MM.1S (cell line): Measurements from ENCODE around the gene CSRP3.
A peak's percentile ranks its signal among the peaks of the same experiment; 100 is the strongest.

Experiments used
- DNase-seq: peaks from one replicate; pipeline ENCODE4 v3.0.0-alpha.2; 2015
- H2AFZ ChIP-seq: fragments of 300-600 bp; sonication (generic); 2 replicates; pipeline ENCODE4 v1.6.0; 2016; ENCODE audit warnings: antibody characterized with exemption, low read length
- H3F3A ChIP-seq: fragments of 300-600 bp; sonication (generic); 2 replicates; pipeline ENCODE4 v1.6.1; 2016; ENCODE audit warnings: mild to moderate bottlenecking, antibody characterized with exemption, low read length, moderate library complexity, mixed read lengths; ENCODE audit not compliant: insufficient read depth
- H3K27ac ChIP-seq: fragments of 300-600 bp; sonication (generic); 2 replicates; pipeline ENCODE4 v1.5.1; 2016; ENCODE audit warnings: mild to moderate bottlenecking, low read length
- H3K27me3 ChIP-seq: fragments of 300-600 bp; sonication (generic); replicated peaks from 2 replicates; pipeline ENCODE4 v1.6.0; 2016; ENCODE audit warnings: low read length; ENCODE audit not compliant: insufficient read depth
- H3K36me3 ChIP-seq: fragments of 300-600 bp; sonication (generic); replicated peaks from 2 replicates; pipeline ENCODE4 v1.6.1; 2016; ENCODE audit warnings: mild to moderate bottlenecking, low read length, mixed read lengths; ENCODE audit not compliant: insufficient read depth
- H3K4me1 ChIP-seq: fragments of 300-600 bp; sonication (generic); 2 replicates; pipeline ENCODE4 v1.6.1; 2016; ENCODE audit warnings: low read length, mixed read lengths
- H3K4me2 ChIP-seq: fragments of 300-600 bp; sonication (generic); 2 replicates; pipeline ENCODE4 v1.6.0; 2016; ENCODE audit warnings: low read depth, low read length
- H3K4me3 ChIP-seq: fragments of 300-600 bp; sonication (generic); 2 replicates; pipeline ENCODE4 v1.5.1; 2016; ENCODE audit warnings: low read length, mixed read lengths
- H3K79me2 ChIP-seq: fragments of 300-600 bp; sonication (generic); 2 replicates; pipeline ENCODE4 v1.6.1; 2016; ENCODE audit warnings: mixed run types, low read length, mixed read lengths
- H3K9ac ChIP-seq: fragments of 300-600 bp; sonication (generic); 2 replicates; pipeline ENCODE4 v1.6.1; 2016; ENCODE audit warnings: low read length, mixed read lengths
- H3K9me2 ChIP-seq: fragments of 300-600 bp; sonication (generic); replicated peaks from 2 replicates; pipeline ENCODE4 v1.6.1; 2016; ENCODE audit warnings: mild to moderate bottlenecking, low read length, mixed read lengths; ENCODE audit not compliant: insufficient read depth
- H3K9me3 ChIP-seq: fragments of 300-600 bp; sonication (generic); replicated peaks from 2 replicates; pipeline ENCODE4 v1.6.1; 2016; ENCODE audit warnings: mild to moderate bottlenecking, low read length, mixed read lengths; ENCODE audit not compliant: insufficient read depth
- H4K20me1 ChIP-seq: fragments of 300-600 bp; sonication (generic); 2 replicates; pipeline ENCODE4 v1.6.1; 2016; ENCODE audit warnings: mild to moderate bottlenecking, low read length, moderate library complexity, mixed read lengths; ENCODE audit not compliant: insufficient read depth
- CTCF ChIP-seq: fragments of 300-600 bp; sonication (generic); IDR thresholded peaks from 2 replicates; pipeline ENCODE4 v1.5.1; 2016; ENCODE audit warnings: antibody characterized with exemption, low read length, mixed read lengths
- EZH2 ChIP-seq: fragments of 300-600 bp; sonication (generic); optimal IDR thresholded peaks from 2 replicates; pipeline ENCODE3; 2017; ENCODE audit warnings: low read depth, mild to moderate bottlenecking, antibody characterized with exemption, low read length, mixed read lengths
- EZH2phosphoT487 ChIP-seq: fragments of 300-600 bp; sonication (generic); IDR thresholded peaks from 2 replicates; pipeline ENCODE4 v1.6.1; 2018; ENCODE audit warnings: antibody characterized with exemption, low read length

The CSRP3 gene

GRCh38 chr11:19244621-19245020, 42.8 kb upstream of the CSRP3 start:
- no peaks in the 10 kb centered on the region for H3K9me2 ChIP-seq
- TF ChIP-seq EZH2: no peak
- no peak for TF ChIP-seq EZH2phosphoT487
- TF ChIP-seq CTCF: no peak
- peaks cover 9% of the 10 kb centered on the region for H3K79me2 ChIP-seq
- H3F3A ChIP-seq: peaks cover 16% of the 10 kb centered on the region; the same call in 1 of the 2 replicates
- no peak overlapping the region for H2AFZ ChIP-seq
- H3K9me3 ChIP-seq: no peaks in the 10 kb centered on the region
- H3K4me2 ChIP-seq: no peak overlapping the region
- peaks cover 20% of the 10 kb centered on the region for H3K4me1 ChIP-seq
- no peak overlapping the region for H3K4me3 ChIP-seq
- no peaks in the 10 kb centered on the region for H4K20me1 ChIP-seq
- no peak overlapping the region for H3K27ac ChIP-seq
- H3K9ac ChIP-seq: no peak overlapping the region
- no peak for DNase-seq
- H3K27me3 ChIP-seq: no peaks in the 10 kb centered on the region
- H3K36me3 ChIP-seq: no peaks in the 10 kb centered on the region

- H3K4me3 ChIP-seq: no peak overlapping the region
- DNase-seq: no peak
- peaks cover 14% of the 10 kb centered on the region for H3K79me2 ChIP-seq
- no peak overlapping the region for H3K4me2 ChIP-seq
- H3K27ac ChIP-seq: no peak overlapping the region
- H3K9me3 ChIP-seq: no peaks in the 10 kb centered on the region
- H3K4me1 ChIP-seq: peaks cover 22% of the 10 kb centered on the region
- TF ChIP-seq CTCF (no peak), EZH2 (no peak), EZH2phosphoT487 (no peak)
- H2AFZ ChIP-seq: no peak overlapping the region
- H3K9me2 ChIP-seq: no peaks in the 10 kb centered on the region
- no peaks in the 10 kb centered on the region for H3K27me3 ChIP-seq
- H3F3A ChIP-seq: peaks cover 16% of the 10 kb centered on the region; the same call in 1 of the 2 replicates
- H3K36me3 ChIP-seq: no peaks in the 10 kb centered on the region
- H4K20me1 ChIP-seq: no peaks in the 10 kb centered on the region
- H3K9ac ChIP-seq: no peak overlapping the region
These were observed 42.3 kb upstream of the CSRP3 start for GRCh38 chr11:19244084-19244483.

- no peak for DNase-seq
- Histone ChIP-seq H3K9ac (no peak overlapping the region), H3F3A (peaks cover 16% of the 10 kb centered on the region; the same call in 1 of the 2 replicates), H3K36me3 (no peaks in the 10 kb centered on the region), H3K9me3 (no peaks in the 10 kb centered on the region), H3K9me2 (no peaks in the 10 kb centered on the region), H3K79me2 (peaks cover 19% of the 10 kb centered on the region), H2AFZ (no peak overlapping the region), H3K27me3 (no peaks in the 10 kb centered on the region), H3K27ac (no peak overlapping the region), H3K4me2 (no peak overlapping the region), H3K4me1 (peaks cover 27% of the 10 kb centered on the region), H3K4me3 (no peak overlapping the region), H4K20me1 (no peaks in the 10 kb centered on the region)
- TF ChIP-seq EZH2phosphoT487: no peak
These were observed 41.8 kb upstream of the CSRP3 start for GRCh38 chr11:19243613-19244012.

GRCh38 chr11:19243143-19243542, 41.4 kb upstream of the CSRP3 start:
- TF ChIP-seq EZH2: no peak
- TF ChIP-seq EZH2phosphoT487: no peak
- no peak for TF ChIP-seq CTCF
- H3K27me3 ChIP-seq: no peaks in the 10 kb centered on the region
- no peaks in the 10 kb centered on the region for H4K20me1 ChIP-seq
- no peak overlapping the region for H2AFZ ChIP-seq
- no peak overlapping the region for H3K9ac ChIP-seq
- no peaks in the 10 kb centered on the region for H3K36me3 ChIP-seq
- no peaks in the 10 kb centered on the region for H3K9me2 ChIP-seq
- no peaks in the 10 kb centered on the region for H3K9me3 ChIP-seq
- DNase-seq: peak; percentile 13
- H3K4me2 ChIP-seq: no peak overlapping the region
- peaks cover 16% of the 10 kb centered on the region; the same call in 1 of the 2 replicates for H3F3A ChIP-seq
- H3K79me2 ChIP-seq: peaks cover 24% of the 10 kb centered on the region
- no peak overlapping the region for H3K4me3 ChIP-seq
- peaks cover 30% of the 10 kb centered on the region for H3K4me1 ChIP-seq
- no peak overlapping the region for H3K27ac ChIP-seq
